IPS-20b (cell line): ENCODE data around the gene ILF3.

ENCODE experiments used
- H3K27ac ChIP-seq: one replicate; pipeline ENCODE4 v1.5.1; 2013; ENCODE audit warnings: low read length
- H3K27me3 ChIP-seq: 2 replicates; pipeline ENCODE4 v1.6.1; 2013; ENCODE audit warnings: mild to moderate bottlenecking, low read length, inconsistent platforms; ENCODE audit not compliant: insufficient read depth
- H3K36me3 ChIP-seq: 2 replicates; pipeline ENCODE4 v1.6.1; 2013; ENCODE audit warnings: low read depth, mild to moderate bottlenecking, inconsistent platforms, low read length, moderate library complexity; ENCODE audit not compliant: insufficient read depth
- H3K4me1 ChIP-seq: 2 replicates; pipeline ENCODE4 v1.6.1; 2013; ENCODE audit warnings: mild to moderate bottlenecking, control low read depth, inconsistent platforms, low read length, moderate library complexity; ENCODE audit not compliant: insufficient read depth
- H3K4me3 ChIP-seq: 2 replicates; pipeline ENCODE4 v1.5.1; 2013; ENCODE audit warnings: mild to moderate bottlenecking, low read length, inconsistent platforms
- H3K9ac ChIP-seq: 2 replicates; pipeline ENCODE4 v1.6.1; 2013; ENCODE audit warnings: low read depth, mild to moderate bottlenecking, inconsistent platforms, low read length, moderate library complexity
- H3K9me3 ChIP-seq: 2 replicates; pipeline ENCODE4 v1.6.1; 2013; ENCODE audit warnings: mild to moderate bottlenecking, low read depth, low read length, inconsistent platforms; ENCODE audit not compliant: insufficient read depth

Gene ILF3

DNA sequence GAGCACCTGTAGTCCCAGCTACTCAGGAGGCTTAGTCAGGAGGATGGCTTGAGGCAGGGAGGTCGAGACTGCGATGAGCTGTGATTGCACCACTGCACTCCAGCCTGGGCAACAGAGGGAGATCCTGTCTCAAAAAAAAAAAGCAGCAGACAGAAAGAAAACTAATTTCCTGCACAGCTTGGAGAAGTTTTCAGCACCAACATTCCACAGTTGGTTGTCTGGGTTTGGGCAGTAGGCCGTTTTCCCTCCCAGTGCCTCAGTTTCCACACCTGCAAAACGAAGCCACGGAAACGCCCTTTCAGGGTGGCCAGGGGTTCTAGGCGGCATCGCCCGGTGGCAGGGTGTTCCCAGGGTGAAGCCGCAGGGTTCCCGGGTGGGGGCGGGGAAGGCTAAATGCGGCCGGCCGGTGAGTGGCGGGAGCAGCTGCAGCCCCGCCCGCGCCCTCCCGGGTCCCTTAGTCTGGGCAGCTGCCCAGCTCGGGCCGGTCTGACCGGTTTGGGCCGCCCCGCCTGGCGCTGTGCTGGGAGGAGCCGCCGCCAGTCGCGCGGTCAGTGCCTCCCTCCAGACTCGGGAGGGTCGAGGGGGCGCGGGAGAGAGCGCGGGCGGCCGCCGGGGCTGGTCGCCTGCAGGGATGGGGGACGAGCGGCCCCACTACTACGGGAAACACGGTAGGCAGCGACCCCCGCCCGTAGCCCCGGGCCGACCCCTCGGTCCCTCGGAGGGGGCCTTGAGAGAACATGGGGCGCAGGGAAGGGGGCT, 29.0 kb upstream of the ILF3 start, which contains the start of gene SLC44A2:
SLC44A2 (plus strand) TSS at position 551 of the 759 bp plus-strand sequence; CDS start at position 632, 81 bp downstream.
- Histone ChIP-seq H3K4me1 (peaks cover 3% of the 10 kb centered on the region; the same call in 1 of the 2 replicates), H3K4me3 (peak within 1 kb of the TSS; percentile 74), H3K27ac (peak within 1 kb of the TSS; percentile 6), H3K9ac (peak within 1 kb of the TSS; percentile 90), H3K27me3 (no peaks in the 10 kb centered on the region), H3K36me3 (peaks cover 21% of the 10 kb centered on the region), H3K9me3 (no peaks in the 10 kb centered on the region)

DNA sequence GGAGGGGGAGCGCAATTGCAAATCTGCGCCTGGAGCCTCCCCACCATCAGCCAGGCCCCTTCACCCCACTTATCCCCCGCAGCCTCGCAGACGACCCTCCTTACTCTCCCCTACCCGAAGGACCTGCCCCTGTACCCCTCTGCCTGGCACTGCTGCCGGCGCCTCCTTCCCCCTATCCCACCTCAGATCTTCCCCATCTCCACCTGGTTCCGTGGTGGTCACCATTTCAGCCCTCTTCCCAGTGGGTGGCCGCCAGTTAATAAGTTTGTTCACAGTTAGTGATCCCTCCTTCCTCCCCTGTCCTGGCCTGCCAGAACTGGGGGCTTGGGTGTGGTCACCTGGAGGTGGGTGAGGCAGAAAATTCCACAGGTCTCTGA, 28.4 kb upstream of the ILF3 start:
- peak overlapping the region; percentile 6 for H3K27ac ChIP-seq
- H3K4me1 ChIP-seq = peaks cover 3% of the 10 kb centered on the region; the same call in 1 of the 2 replicates
- peaks cover 22% of the 10 kb centered on the region for H3K36me3 ChIP-seq
- H3K27me3 ChIP-seq = no peaks in the 10 kb centered on the region
- H3K4me3 ChIP-seq = peak overlapping the region; percentile 74
- H3K9me3 ChIP-seq = no peaks in the 10 kb centered on the region
- H3K9ac ChIP-seq = peak overlapping the region; percentile 90

DNA sequence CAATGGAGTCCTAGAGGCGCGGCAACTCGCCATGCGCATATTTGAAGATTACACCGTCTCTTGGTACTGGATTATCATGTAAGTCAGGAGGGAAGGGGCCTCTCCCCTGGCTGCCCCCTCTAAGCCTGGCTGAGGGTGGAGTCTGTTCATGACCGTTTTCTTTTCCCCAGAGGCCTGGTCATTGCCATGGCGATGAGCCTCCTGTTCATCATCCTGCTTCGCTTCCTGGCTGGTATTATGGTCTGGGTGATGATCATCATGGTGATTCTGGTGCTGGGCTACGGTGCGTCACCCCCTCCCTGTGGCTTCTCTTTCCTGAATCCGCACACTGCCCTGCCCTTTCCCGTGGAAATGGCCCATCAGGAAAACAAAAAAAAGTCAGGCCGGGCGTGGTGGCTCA, 22.3 kb upstream of the ILF3 start:
- Histone ChIP-seq H3K4me1 (no peaks in the 10 kb centered on the region), H3K9me3 (no peaks in the 10 kb centered on the region), H3K4me3 (no peak overlapping the region), H3K27ac (no peak overlapping the region), H3K9ac (no peak overlapping the region), H3K27me3 (no peaks in the 10 kb centered on the region), H3K36me3 (peaks cover 77% of the 10 kb centered on the region)

DNA sequence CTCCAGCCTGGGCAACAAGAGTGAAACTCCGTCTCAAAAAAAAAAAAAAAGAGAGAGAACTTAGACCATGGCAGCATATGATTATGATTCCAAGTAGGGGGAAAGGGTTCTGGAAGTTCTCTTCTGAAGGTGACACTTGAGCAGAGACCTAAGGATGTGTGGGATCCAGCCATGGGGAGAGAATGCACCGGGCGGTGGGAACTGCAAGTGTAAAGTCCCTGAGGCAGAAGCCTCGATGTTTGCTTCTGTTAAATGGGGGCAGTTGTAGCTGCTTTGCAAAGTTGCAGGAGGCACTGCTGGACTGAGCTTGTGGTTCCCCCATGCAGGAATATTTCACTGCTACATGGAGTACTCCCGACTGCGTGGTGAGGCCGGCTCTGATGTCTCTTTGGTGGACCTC, 19.7 kb upstream of the ILF3 start:
- no peak overlapping the region for H3K9ac ChIP-seq
- H3K27me3 ChIP-seq = no peaks in the 10 kb centered on the region
- peaks cover 80% of the 10 kb centered on the region for H3K36me3 ChIP-seq
- H3K4me1 ChIP-seq = no peaks in the 10 kb centered on the region
- no peak overlapping the region for H3K27ac ChIP-seq
- H3K4me3 ChIP-seq = no peak overlapping the region
- no peaks in the 10 kb centered on the region for H3K9me3 ChIP-seq

DNA sequence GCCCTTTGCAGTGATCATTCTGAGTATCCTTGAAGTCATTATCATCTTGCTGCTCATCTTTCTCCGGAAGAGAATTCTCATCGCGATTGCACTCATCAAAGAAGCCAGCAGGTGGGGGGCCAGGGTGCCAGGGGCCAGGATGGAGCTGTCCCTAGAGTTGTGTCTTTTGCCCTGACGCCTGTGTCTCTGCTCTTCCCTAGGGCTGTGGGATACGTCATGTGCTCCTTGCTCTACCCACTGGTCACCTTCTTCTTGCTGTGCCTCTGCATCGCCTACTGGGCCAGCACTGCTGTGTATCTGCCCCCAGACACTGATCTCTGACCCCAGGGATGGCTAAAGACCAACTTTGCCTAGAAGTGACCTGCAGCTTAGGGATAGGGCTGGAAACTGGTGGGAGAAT, 19.2 kb upstream of the ILF3 start:
- H3K9me3 ChIP-seq = no peaks in the 10 kb centered on the region
- H3K36me3 ChIP-seq = peaks cover 84% of the 10 kb centered on the region
- no peak overlapping the region for H3K27ac ChIP-seq
- no peak overlapping the region for H3K4me3 ChIP-seq
- H3K27me3 ChIP-seq = no peaks in the 10 kb centered on the region
- no peak overlapping the region for H3K9ac ChIP-seq
- H3K4me1 ChIP-seq = no peaks in the 10 kb centered on the region

DNA sequence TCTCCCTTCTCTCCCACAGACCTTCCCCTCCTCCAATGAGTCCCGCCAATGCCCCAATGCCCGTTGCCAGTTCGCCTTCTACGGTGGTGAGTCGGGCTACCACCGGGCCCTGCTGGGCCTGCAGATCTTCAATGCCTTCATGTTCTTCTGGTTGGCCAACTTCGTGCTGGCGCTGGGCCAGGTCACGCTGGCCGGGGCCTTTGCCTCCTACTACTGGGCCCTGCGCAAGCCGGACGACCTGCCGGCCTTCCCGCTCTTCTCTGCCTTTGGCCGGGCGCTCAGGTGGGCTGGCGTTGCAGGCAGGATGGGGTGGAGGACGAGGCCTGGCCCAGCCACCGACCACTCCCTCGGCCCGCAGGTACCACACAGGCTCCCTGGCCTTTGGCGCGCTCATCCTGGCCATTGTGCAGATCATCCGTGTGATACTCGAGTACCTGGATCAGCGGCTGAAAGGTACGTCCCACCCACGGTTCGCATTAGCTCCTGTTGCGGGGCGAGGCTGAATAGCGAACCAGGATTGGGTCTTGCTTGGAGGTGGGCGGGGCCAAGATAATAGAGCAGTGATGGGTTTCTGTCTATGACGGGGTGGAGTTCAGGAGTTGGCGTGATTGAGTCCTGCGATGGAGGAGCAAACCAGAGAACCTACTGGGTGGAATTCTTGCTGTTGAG, 17.7 kb upstream of the ILF3 start:
- no peaks in the 10 kb centered on the region for H3K9me3 ChIP-seq
- no peaks in the 10 kb centered on the region for H3K4me1 ChIP-seq
- H3K4me3 ChIP-seq = no peak overlapping the region
- H3K27me3 ChIP-seq = no peaks in the 10 kb centered on the region
- H3K27ac ChIP-seq = no peak overlapping the region
- H3K36me3 ChIP-seq = peaks cover 87% of the 10 kb centered on the region
- no peak overlapping the region for H3K9ac ChIP-seq

DNA sequence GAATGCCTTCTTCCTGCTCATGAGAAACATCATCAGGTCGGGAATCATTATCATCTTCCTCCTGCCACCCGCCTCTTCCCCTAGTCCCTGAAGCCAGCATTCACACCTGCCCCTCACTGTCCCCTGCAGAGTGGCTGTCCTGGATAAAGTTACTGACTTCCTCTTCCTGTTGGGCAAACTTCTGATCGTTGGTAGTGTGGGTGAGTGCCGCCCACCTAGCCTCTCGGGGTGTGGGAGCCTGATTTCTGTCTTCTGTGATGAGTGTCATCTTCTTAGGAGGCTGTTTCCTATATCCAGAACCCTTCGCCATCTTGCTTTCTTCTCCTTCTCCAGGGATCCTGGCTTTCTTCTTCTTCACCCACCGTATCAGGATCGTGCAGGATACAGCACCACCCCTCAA, 16.3 kb upstream of the ILF3 start:
- H3K27ac ChIP-seq = no peak overlapping the region
- no peak overlapping the region for H3K4me3 ChIP-seq
- peaks cover 86% of the 10 kb centered on the region for H3K36me3 ChIP-seq
- no peak overlapping the region for H3K9ac ChIP-seq
- H3K9me3 ChIP-seq = no peaks in the 10 kb centered on the region
- H3K4me1 ChIP-seq = no peaks in the 10 kb centered on the region
- H3K27me3 ChIP-seq = no peaks in the 10 kb centered on the region

DNA sequence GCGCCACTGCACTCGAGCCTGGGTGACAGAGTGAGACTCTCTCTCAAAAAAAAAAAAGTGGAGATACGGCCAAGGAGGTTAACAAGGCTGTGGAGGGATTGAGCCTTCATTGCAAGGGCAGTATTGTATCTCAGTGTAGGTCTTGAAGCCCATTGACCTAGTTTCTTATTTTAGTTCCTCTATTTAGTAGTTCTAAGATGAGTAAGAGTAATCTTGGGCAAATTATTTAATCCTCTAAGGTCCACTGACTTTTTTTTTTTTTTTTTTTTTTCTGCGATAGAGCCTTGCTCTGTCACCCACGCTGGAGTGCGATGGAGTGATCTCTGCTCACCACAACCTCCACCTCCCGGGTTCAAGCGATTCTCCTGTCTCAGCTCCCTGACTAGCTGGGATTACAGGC, 14.3 kb upstream of the ILF3 start:
- Histone ChIP-seq H3K27ac (no peak overlapping the region), H3K27me3 (no peaks in the 10 kb centered on the region), H3K4me1 (peaks cover 12% of the 10 kb centered on the region), H3K9me3 (no peaks in the 10 kb centered on the region), H3K36me3 (peaks cover 84% of the 10 kb centered on the region), H3K4me3 (no peak overlapping the region), H3K9ac (no peak overlapping the region)

DNA sequence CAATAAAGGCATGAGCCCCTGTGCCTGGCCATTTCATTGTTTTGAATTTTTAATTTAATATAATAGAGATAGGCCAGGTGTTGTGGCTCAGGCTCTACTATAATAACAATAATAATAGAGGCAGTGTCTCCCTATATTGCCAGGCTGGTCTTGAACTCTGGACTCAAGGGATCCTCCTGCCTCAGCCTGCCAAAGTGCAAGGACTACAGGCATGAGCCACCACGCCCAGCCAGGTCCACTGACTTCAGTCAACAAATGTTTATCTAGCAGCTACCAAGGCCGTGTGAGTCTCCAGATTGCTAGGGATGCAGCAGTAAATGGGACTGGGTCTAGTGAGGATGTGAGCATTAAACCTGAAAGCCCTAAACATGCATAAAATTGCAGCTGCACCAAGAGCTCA, 13.8 kb upstream of the ILF3 start:
- no peak overlapping the region; the same call in 1 of the 2 replicates for H3K9ac ChIP-seq
- no peaks in the 10 kb centered on the region for H3K27me3 ChIP-seq
- H3K4me3 ChIP-seq = no peak overlapping the region
- H3K9me3 ChIP-seq = no peaks in the 10 kb centered on the region
- H3K36me3 ChIP-seq = peaks cover 79% of the 10 kb centered on the region
- H3K4me1 ChIP-seq = peaks cover 12% of the 10 kb centered on the region
- no peak overlapping the region for H3K27ac ChIP-seq

DNA sequence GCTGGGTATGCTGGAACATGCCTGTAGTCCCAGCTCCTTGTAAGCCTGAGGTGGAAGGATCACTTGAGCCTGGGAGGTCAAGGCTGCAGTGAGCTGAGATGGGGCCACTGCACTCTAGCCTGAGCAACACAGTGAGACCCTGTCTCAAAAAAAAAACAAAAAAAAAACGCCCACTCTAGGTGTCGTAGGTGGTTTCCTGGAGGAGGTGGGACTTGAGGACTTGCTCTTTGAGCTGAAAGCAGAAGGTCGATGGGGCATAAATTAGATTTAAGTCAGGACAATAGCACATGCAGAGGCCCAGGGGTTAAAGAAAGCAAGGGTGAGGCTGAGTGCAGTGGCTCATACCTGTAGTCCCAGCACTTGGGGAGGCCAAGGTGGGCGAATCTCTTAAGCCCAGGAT, 12.9 kb upstream of the ILF3 start:
- no peaks in the 10 kb centered on the region for H3K27me3 ChIP-seq
- H3K4me3 ChIP-seq = no peak overlapping the region
- H3K9me3 ChIP-seq = no peaks in the 10 kb centered on the region
- H3K36me3 ChIP-seq = peaks cover 72% of the 10 kb centered on the region
- H3K9ac ChIP-seq = no peak overlapping the region
- peaks cover 12% of the 10 kb centered on the region for H3K4me1 ChIP-seq
- H3K27ac ChIP-seq = no peak overlapping the region

DNA sequence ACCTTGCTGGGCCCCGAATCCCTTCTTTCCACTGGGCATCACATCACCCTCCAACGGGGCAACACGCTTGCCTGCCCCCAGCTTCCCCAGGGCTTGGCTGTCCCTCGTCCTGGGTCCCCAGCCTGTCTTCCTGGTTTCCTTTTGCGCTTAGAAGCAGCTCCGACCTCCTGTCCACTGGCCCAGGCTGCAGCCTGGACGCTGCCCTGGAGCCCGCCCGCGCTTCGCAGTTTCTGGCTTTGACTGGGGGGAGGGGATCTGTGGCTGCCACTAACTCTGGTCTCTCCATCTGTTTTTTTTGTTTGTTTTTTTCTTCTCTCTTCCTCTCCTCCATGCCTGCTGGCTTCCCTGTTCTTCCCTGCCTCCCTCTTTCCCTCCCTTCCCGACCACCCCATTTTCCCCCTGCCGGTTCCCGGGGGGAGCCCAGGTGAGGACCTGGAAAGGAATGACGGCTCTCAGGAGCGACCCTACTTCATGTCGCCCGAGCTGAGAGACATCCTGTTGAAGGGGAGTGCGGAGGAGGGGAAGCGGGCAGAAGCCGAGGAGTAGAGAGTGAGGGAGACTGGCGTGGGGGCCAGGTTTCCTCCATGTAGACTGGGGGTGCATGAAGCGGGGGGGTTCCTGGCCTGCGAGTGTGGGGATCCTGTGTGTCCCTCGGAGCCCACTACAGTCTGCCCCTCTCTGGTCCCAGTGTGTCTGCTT, 11.5 kb upstream of the ILF3 start:
- no peaks in the 10 kb centered on the region for H3K27me3 ChIP-seq
- no peak overlapping the region for H3K9ac ChIP-seq
- no peaks in the 10 kb centered on the region for H3K9me3 ChIP-seq
- H3K4me1 ChIP-seq = peaks cover 12% of the 10 kb centered on the region
- no peak overlapping the region for H3K4me3 ChIP-seq
- H3K27ac ChIP-seq = no peak overlapping the region
- peaks cover 58% of the 10 kb centered on the region for H3K36me3 ChIP-seq
